C4-2B (cell line): ENCODE measurements around the gene KYNU.

Experiments used
- H3K27ac ChIP-seq: fragments of 450-650 bp; 2 replicates; pipeline ENCODE4 v1.5.1; 2017
- CTCF ChIP-seq: fragments of 450-650 bp; conservative IDR thresholded peaks from 2 replicates; pipeline ENCODE4 v1.5.1; 2017; ENCODE audit warnings: mild to moderate bottlenecking
- ZFX ChIP-seq: fragments of 450-650 bp; IDR thresholded peaks from 2 replicates; pipeline ENCODE4 v1.6.1; 2017

The KYNU gene

GRCh38 chr2:142983174-142983573 is 105.7 kb downstream of the KYNU start:
- H3K27ac ChIP-seq: no peak overlapping the region
- TF ChIP-seq CTCF: no peak
- TF ChIP-seq ZFX: no peak

DNA sequence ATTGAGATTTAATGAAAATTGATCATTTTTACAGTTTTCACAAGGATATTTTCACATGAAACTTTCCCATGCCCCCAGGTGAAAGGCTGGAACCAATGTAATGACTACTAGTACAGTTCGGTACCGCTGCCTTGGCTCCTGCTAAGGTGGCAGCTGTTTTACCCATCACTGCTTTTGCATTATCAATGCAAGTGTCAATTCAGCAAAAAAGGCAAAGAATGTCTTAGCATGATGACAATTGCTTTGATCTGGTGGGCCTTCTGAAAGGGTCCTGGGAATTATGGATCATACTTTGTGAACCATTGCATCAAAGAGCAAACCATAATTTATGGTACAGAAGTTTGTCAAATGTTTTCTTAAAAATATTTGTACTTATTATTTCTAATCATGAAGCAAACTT is 107.2 kb downstream of the KYNU start:
- no peak overlapping the region for H3K27ac ChIP-seq
- no peak for TF ChIP-seq CTCF
- no peak for TF ChIP-seq ZFX

GRCh38 chr2:142987044-142987443 is 109.6 kb downstream of the KYNU start:
- H3K27ac ChIP-seq: no peak overlapping the region
- TF ChIP-seq ZFX (no peak), CTCF (no peak)

DNA sequence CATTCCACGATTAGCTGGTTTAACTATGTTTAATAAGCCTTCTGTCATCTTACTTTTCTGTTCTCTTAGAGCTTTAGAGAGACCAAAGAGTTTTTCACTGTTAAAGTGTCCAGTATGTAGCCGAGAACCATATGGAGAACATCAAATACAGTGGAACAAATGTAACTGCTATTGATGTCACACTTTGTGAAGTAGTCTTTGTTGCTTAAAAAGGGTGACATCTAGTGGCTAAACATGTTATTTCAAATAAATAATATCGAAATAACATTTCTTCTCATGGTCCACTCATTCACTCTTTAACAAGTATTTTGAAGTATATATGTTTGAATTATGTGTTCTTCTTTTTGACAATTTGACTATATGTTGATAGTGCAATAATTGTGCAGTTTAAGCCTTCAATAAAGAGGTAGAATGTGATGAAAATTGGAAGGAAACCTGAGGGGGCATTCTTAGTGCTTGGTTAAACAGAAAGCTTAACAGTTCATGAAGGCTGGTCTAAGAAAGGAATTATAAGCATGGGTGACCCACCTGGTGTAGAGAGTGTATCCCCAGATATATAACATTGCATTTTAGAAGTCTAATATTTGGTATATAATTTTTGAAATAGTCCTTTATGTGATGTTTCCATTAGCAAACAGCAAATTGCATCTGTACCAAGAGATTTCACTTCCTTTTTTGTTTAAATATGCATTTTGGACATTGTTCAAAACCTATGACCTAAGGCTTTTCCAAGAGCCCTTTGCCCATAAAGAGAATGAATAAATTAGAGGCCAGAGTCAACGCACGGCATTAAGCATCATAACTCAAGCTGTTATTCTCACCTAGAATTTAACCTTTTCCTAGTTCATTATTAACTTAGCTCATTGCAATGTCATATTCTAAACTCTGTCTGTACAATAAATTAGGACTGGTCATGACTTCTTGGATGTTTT is 112.1 kb downstream of the KYNU start:
- TF ChIP-seq CTCF (peak; percentile 68), ZFX (no peak)
- no peak overlapping the region for H3K27ac ChIP-seq

DNA sequence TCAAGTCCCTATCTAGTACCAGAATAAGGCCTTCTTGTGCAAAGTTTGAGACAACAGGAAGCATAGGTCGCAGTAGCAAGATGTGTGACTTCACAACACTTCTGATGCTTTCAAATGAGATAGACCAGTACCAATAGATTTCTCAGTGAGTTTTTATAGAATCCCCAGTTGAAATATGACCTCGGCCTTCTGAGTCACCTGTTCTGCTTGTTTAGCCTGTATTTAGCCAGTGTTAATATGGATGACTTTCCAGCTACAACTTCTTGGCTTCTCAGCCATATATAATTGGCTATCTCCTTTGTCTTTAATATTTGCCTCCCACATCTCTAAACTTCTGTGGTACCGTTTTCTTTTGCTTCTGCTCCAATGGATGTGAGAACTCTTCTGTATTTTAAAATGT is 113.8 kb downstream of the KYNU start:
- H3K27ac ChIP-seq: no peak overlapping the region
- TF ChIP-seq CTCF (no peak), ZFX (no peak)

DNA sequence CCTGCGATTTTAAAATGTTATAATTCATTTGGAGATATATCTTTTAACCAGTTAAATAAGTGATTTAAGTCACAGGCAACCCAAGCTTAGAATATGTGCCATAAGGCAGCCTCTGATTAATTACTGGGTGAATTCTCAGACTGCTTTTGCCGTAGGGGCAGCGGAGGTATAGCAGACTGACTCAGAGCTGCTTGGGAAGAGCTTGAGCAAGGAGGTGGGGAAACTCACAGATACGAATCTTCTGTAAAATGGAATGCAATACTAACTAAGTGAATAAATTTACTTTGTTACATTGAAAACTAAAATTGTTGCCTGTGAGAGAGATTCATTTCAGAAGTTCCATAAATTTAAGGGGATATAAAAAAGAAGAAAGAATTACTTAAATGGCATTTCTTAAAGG is 115.4 kb downstream of the KYNU start:
- no peak for TF ChIP-seq ZFX
- TF ChIP-seq CTCF: no peak
- H3K27ac ChIP-seq: no peak overlapping the region

GRCh38 chr2:142993771-142994170 is 116.3 kb downstream of the KYNU start:
- H3K27ac ChIP-seq: no peak overlapping the region
- TF ChIP-seq ZFX: no peak
- TF ChIP-seq CTCF: no peak
